Activated T-helper 2 cell treated with anti-CD3 and anti-CD28 coated beads, Interferon-gamma antibody, Interleukin-2, Interleukin-4, amounts not matched to agents 10 μg/mL and 5 μg/mL and 100 μg/mL, durations not matched to agents 14 hours and 24 hours and 36 hours (primary cell): Measurements from ENCODE around the gene MYRF. TPM values are rescaled to one million over a fixed set of nuclear protein-coding genes. Genes with fewer than 3 reads are reported as not detected.
A peak's percentile ranks its signal among the peaks of the same experiment; 100 is the strongest.

Source experiments
- DNase-seq: peaks from one replicate; pipeline ENCODE4 v3.0.0; 2021; ENCODE audit warnings: low spot score
- H3K27ac Mint-ChIP-seq: one replicate; pipeline ENCODE4 v1.8.0; 2021; ENCODE audit warnings: mixed read lengths
- H3K27me3 Mint-ChIP-seq: one replicate; pipeline ENCODE4 v1.8.0; 2021; ENCODE audit warnings: low read depth, mixed read lengths
- H3K36me3 Mint-ChIP-seq: one replicate; pipeline ENCODE4 v1.8.0; 2021; ENCODE audit warnings: low read depth, mixed read lengths
- H3K4me1 Mint-ChIP-seq: one replicate; pipeline ENCODE4 v1.8.0; 2021; ENCODE audit warnings: low read depth, mixed read lengths
- H3K4me3 Mint-ChIP-seq: one replicate; pipeline ENCODE4 v1.8.0; 2021; ENCODE audit warnings: low read depth, mild to moderate bottlenecking, moderate library complexity, mixed read lengths
- H3K9me3 Mint-ChIP-seq: one replicate; pipeline ENCODE4 v1.8.0; 2021; ENCODE audit warnings: mixed read lengths
- intact Hi-C: fragments of 100-400 bp; cut with micrococcal nuclease; formaldehyde crosslinking; loops from one replicate; pipeline ENCODE4 v1.15.1; 2023
- total RNA-seq: library from RNA; stranded (reverse); gene quantifications from 2 replicates; pipeline ENCODE4 v1.2.3, GENCODE V29; 2022

The MYRF gene
- total RNA-seq, 1 donor from 2014 or later = 1.8 TPM

DNA sequence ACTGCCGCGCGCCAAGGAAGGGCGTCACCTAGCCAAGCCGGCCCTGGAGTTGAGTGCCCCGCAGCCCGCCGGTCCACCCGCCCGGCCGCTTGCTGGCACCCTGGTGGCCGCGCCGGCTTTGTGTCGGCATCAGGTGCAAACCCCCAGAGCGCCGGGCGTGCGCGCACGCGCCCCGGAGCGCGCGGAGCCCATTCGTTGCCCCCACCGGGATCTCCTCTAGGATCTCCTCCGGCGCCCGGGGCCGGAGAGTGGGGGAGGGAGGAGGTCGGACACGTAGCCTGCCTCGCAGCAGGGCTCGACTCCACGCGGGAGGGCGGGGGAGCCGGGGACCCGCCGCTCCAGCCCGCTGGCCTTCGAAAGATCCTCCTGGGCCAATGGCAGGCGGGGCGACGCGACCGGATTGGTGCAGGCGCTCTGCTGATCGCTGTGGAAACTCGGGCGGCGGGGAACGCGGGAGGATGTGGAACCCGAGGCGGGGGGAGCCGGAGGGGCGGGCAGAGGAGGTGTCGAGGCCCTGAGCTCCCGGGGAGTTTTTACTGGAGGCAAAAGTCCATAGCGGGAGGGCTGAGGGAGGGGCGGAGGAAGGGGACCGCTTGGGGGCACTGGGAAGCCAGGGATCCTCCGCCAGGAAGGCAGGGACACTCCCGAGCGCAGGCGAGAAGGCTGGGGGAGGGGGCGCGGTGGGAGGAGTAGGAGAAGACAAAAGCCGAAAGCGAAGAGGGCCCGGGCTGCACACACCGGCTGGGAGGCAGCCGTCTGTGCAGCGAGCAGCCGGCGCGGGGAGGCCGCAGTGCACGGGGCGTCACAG, 75.3 kb downstream of the MYRF start, which contains the start of gene FADS2:
TSS of gene FADS2 (plus strand) at position 730 of the 808 bp plus-strand sequence. CDS start 91 bp downstream, outside the sequence.
- H3K27ac Mint-ChIP-seq = peak within 1 kb of the TSS; percentile 95
- intact Hi-C loops = loop anchor here (1.0 kb wide), 2 partner anchors 11 to 30 kb away; no protein-coding TSS in a partner anchor
- H3K4me1 Mint-ChIP-seq = peaks cover 44% of the 10 kb centered on the region
- no peaks in the 10 kb centered on the region for H3K27me3 Mint-ChIP-seq
- peak; percentile 91 for DNase-seq
- H3K36me3 Mint-ChIP-seq = peaks cover 45% of the 10 kb centered on the region
- H3K4me3 Mint-ChIP-seq = peak within 1 kb of the TSS; percentile 97
- no peaks in the 10 kb centered on the region for H3K9me3 Mint-ChIP-seq

DNA sequence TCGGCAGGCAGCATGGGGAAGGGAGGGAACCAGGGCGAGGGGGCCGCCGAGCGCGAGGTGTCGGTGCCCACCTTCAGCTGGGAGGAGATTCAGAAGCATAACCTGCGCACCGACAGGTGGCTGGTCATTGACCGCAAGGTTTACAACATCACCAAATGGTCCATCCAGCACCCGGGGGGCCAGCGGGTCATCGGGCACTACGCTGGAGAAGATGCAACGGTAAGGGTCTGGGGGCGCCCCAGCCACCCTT, 75.9 kb downstream of the MYRF start:
- Mint-ChIP-seq H3K4me3 (peak overlapping the region; percentile 97), H3K27me3 (no peaks in the 10 kb centered on the region), H3K36me3 (peaks cover 49% of the 10 kb centered on the region), H3K4me1 (peaks cover 49% of the 10 kb centered on the region), H3K9me3 (no peaks in the 10 kb centered on the region), H3K27ac (peak overlapping the region; percentile 95)
- intact Hi-C loops = loop anchor here (1.0 kb wide), 2 partner anchors 12 to 31 kb away; no protein-coding TSS in a partner anchor
- DNase-seq = no peak

DNA sequence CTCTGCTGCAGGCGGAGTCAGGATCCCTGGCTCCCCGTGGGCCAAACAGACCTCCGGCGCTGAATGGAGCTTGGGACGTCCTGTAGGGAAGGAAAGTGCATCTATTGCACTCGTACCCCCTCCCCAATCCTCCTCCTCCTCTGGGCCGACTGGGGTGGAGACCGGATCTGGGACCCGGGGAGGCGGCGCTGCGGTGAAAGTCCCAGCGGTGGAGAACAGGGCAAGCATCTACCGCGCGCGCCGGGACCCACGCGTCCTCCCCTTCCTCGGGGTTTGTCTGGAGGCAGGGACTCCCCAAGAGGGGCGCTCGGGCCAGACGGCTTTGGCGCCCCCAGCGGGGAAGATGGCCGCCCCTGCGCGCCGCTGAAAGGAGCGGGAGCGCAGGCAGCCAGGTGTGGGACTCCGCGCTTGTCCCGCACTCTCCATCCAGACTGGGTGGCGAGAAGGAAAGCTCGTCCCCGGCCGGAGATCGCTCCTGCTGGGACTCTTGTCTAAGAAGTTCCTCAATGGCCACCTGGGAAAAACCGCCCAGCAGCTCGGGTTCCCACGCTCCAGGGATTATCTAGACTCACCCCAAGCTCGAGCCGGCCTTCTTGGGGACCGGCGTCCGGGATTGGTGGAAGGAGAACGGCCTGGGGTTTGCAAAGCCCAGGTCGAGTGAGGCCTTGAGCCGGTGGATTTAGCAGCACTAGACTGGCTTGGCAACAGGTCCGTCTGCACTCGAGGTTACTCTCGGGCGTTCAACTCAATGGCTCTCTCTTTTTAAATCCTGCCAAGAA, 76.4 kb downstream of the MYRF start:
- intact Hi-C loops = loop anchor here (1.0 kb wide), 2 partner anchors 13 to 32 kb away; no protein-coding TSS in a partner anchor
- peak overlapping the region; percentile 97 for H3K4me3 Mint-ChIP-seq
- peak; percentile 53 for DNase-seq
- H3K4me1 Mint-ChIP-seq = peaks cover 54% of the 10 kb centered on the region
- peaks cover 55% of the 10 kb centered on the region for H3K36me3 Mint-ChIP-seq
- no peaks in the 10 kb centered on the region for H3K27me3 Mint-ChIP-seq
- no peaks in the 10 kb centered on the region for H3K9me3 Mint-ChIP-seq
- peak overlapping the region; percentile 95 for H3K27ac Mint-ChIP-seq

DNA sequence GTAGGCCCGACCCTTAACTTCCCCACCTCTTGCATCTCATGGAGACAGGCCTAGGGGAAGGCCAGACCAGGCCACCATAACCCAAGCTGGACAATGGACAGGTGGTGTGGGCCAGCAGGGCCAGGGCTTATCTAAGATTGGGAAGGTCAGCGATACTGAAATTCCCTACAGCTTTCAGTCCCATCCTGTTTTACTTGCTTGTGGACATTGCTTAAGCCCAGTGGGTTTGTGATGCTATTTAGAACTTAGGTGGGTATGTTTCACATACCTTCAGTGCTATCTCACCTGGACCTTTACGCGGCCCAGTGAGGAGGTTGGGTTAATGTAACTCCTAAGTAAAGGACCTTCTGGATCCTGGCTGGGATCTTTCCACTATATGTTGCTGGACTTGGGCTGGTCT, 77.4 kb downstream of the MYRF start:
- intact Hi-C loops = loop anchor here (5.0 kb wide), 1 partner anchor 142 kb away; no protein-coding TSS in a partner anchor
- H3K4me1 Mint-ChIP-seq = peaks cover 60% of the 10 kb centered on the region
- H3K4me3 Mint-ChIP-seq = peak overlapping the region; percentile 97
- no peaks in the 10 kb centered on the region for H3K9me3 Mint-ChIP-seq
- DNase-seq = no peak
- H3K27me3 Mint-ChIP-seq = no peaks in the 10 kb centered on the region
- H3K27ac Mint-ChIP-seq = peak overlapping the region; percentile 95
- peaks cover 57% of the 10 kb centered on the region for H3K36me3 Mint-ChIP-seq

DNA sequence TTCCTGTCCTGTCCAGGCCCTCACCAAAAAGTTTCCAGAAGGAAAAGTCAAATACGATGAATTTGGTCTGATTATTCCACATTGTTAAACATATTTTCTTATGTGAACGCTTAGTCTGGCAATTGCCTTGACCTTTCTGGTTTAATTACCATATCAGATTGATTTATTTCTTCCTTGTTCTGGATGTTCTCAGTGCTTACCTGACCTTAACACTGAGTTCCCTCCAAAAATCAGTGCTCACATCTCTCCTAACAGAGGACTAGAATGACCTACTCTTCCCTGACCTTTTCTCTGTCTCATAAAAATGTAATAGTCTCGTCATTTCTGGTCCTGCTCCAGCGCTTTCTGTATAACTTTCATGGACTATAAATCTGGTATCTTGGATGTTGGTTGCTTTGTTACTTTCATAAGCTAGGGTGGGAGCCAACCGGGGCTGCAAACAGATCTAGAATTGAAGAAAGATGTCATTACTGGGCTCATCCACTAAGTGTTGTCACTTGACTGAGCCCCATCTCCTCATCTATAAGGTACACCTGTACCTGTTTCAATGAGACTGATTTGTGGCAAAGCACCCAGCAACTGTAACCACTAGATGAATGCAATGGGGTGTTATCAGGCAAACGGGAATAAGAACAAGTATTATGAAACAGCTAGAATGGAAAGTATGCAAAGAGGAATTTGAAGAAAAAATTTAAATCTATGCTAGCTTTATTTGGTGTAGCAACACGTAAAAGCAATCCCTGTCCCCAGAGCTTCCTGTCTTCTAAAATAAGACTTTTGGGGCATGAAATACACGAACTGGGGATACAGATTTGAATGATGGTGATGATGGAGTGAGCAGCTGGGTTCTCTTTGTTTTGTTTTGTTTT, 78.0 kb downstream of the MYRF start:
- Mint-ChIP-seq H3K27ac (peak overlapping the region; percentile 86), H3K4me1 (peaks cover 65% of the 10 kb centered on the region), H3K27me3 (no peaks in the 10 kb centered on the region), H3K36me3 (peaks cover 60% of the 10 kb centered on the region), H3K9me3 (no peaks in the 10 kb centered on the region), H3K4me3 (peak overlapping the region; percentile 97)
- intact Hi-C loops = loop anchor here (5.0 kb wide), 1 partner anchor 142 kb away; no protein-coding TSS in a partner anchor
- no peak for DNase-seq

DNA sequence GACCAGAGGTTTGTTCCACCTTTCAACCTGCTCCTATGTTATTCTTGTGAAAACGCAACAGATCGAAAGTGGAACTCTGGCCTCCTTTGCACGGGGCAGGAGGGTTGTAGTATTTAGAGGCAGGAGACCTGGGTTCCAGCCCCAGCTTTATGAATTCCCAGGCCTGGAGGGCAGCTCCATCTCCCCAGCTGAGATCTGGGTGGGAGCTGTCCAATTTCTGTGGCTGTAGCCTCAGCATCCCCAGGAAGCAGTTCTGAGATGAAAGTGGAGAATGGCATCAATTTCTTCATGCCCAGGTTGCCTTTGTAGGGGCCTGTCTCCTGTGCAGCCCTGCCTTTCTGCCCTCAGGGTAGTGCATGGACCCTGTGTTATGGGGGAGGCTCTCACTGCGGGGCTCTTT, 79.8 kb downstream of the MYRF start:
- Mint-ChIP-seq H3K27ac (peak overlapping the region; percentile 99), H3K9me3 (no peaks in the 10 kb centered on the region), H3K4me1 (peaks cover 58% of the 10 kb centered on the region), H3K36me3 (peaks cover 60% of the 10 kb centered on the region), H3K4me3 (peak overlapping the region; percentile 97), H3K27me3 (no peaks in the 10 kb centered on the region)
- intact Hi-C loops = loop anchor here (5.0 kb wide), 1 partner anchor 140 kb away; no protein-coding TSS in a partner anchor
- no peak for DNase-seq

DNA sequence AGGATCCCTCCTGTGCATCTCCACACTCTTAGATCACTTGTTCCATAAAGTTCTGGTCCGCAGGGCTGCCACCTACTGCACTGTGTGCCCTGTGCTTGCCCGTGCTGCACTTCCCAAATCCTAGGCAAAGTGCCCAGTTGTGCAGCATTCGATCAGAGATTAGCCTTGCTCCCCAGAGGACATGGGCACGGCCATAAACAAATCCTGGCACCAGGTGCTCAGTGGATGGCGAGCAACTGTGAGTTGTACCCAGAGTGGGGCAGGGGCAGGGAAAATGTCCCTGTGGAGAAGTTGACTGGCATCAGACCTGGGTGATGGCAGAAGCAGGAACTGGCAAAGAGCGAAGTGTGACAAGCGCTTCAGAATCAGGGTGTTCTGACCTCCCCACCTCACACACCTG, 80.3 kb downstream of the MYRF start:
- intact Hi-C loops = loop anchor here (5.0 kb wide), 1 partner anchor 140 kb away; no protein-coding TSS in a partner anchor
- Mint-ChIP-seq H3K4me3 (peak overlapping the region; percentile 78), H3K27me3 (no peaks in the 10 kb centered on the region), H3K27ac (peak overlapping the region; percentile 99), H3K9me3 (no peaks in the 10 kb centered on the region), H3K4me1 (peaks cover 58% of the 10 kb centered on the region), H3K36me3 (peaks cover 64% of the 10 kb centered on the region)
- DNase-seq = no peak

DNA sequence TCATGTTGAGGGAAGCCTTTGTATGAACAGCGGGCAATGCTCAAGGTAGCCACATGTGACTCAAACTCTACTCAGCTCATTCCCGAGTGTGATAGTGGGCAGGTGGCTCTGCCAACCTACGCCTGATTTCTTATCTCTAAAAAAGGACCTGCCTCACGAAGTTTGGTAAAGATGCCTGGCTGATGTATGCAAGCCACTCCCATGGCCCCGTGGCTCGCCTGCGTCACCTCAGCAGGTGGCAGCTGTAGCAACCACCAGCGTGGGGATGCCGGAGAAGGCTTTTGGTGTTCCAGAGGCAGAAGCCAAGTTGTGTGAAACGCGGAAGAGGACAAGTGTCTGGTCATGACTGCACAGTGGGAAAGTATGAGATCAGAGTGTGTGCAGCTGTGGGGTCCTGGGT, 81.0 kb downstream of the MYRF start:
- Mint-ChIP-seq H3K27me3 (no peaks in the 10 kb centered on the region), H3K4me1 (peaks cover 58% of the 10 kb centered on the region), H3K36me3 (peaks cover 68% of the 10 kb centered on the region), H3K9me3 (no peaks in the 10 kb centered on the region), H3K27ac (peak overlapping the region; percentile 99), H3K4me3 (peak overlapping the region; percentile 78)
- peak; percentile 28 for DNase-seq
- intact Hi-C loops = loop anchor here (5.0 kb wide), 1 partner anchor 139 kb away; no protein-coding TSS in a partner anchor

DNA sequence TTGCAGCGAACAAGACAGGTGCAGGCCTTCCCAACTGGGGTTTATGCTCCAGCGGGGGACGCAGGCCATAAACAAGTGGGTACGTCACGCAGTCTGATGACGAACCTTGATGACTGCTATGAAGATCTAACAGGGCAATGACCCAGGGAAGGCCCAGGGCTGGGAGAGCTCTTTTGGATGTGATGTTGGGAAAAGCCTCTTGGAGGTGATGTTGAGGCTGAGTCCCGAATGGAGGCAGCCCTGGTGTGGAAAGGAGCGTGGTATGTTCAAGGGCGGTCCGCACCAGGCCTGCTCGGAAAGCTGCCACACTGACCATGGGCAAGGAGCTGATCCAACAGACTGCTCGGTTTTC, 81.5 kb downstream of the MYRF start:
- Mint-ChIP-seq H3K36me3 (peaks cover 73% of the 10 kb centered on the region), H3K9me3 (no peaks in the 10 kb centered on the region), H3K27me3 (no peaks in the 10 kb centered on the region), H3K4me1 (peaks cover 58% of the 10 kb centered on the region), H3K27ac (peak overlapping the region; percentile 99), H3K4me3 (peak overlapping the region; percentile 78)
- intact Hi-C loops = loop anchor here (1.0 to 5.0 kb wide), 4 partner anchors 19 to 138 kb away; partner anchors contain the start of genes FEN1 and TMEM258
- no peak for DNase-seq

DNA sequence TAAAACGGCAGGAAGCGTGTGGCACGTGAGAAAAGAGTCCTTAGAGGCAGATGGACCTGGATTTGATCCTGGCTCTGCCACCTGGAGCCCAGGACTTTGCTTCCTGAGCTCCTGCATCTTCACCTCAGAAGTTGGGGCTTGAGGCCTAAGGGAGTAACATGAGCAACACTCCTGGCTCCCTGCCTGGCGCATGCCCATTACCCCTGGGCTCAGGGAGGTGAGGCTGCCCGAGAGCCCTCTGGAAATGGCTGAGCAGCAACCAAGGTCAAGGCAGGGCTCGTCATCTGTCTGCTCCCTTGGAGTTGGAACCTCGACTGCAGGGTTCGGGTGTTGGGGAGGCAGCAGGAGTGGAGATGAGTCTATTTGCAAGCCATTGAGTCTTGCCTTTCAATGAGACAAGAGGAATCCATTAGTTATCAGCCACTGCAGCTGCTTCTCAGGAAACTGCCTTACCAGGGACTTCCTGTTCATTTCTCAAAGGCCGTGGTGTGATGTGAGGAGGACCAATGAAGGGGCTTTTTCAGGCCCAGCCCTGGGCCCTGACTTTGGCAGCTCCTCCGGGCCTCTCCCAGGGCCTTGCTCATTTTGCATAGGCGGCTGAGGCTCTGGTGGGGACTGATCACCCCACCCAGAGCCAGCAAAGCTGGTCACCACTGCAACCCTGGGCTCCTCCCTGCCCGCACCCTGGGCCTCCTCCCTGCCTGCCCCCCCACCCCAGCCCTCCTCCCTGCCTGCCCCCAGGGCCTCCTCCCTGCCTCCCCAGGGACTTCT, 82.0 kb downstream of the MYRF start:
- H3K27ac Mint-ChIP-seq = peak overlapping the region; percentile 99
- H3K4me1 Mint-ChIP-seq = peaks cover 56% of the 10 kb centered on the region
- H3K4me3 Mint-ChIP-seq = peak overlapping the region; percentile 78
- H3K27me3 Mint-ChIP-seq = no peaks in the 10 kb centered on the region
- intact Hi-C loops = loop anchor here (1.0 to 5.0 kb wide), 4 partner anchors 19 to 138 kb away; partner anchors contain the start of genes FEN1 and TMEM258
- DNase-seq = peak; percentile 77
- peaks cover 74% of the 10 kb centered on the region for H3K36me3 Mint-ChIP-seq
- H3K9me3 Mint-ChIP-seq = no peaks in the 10 kb centered on the region

DNA sequence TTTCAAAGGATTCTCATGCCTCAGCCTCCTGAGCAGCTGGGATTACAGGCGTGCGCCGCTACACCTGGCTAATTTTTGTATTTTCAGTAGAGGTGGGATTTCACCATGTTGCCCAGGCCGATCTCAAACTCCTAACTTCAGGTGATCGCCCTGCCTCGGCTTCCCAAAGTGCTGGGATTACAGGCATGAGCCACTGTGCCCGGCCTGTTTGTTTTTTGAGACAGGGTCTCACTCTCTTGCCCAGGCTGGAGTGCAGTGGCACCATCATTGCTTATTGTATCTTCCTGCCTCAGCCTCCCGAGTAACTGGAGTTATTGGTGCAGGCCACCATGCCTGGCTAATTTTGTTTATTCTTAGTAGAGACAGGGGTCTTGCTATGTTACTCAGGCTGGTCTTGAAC, 83.8 kb downstream of the MYRF start:
- Mint-ChIP-seq H3K4me3 (no peak overlapping the region), H3K36me3 (peaks cover 78% of the 10 kb centered on the region), H3K27ac (peak overlapping the region; percentile 95), H3K27me3 (no peaks in the 10 kb centered on the region), H3K9me3 (no peaks in the 10 kb centered on the region), H3K4me1 (peaks cover 47% of the 10 kb centered on the region)
- intact Hi-C loops = no loop called here
- no peak for DNase-seq
